NOMO-1 treated with DMSO at 0.1 percent for 48 hours (cell line): Measurements from ENCODE around the gene NDUFB7.
A peak's percentile ranks its signal among the peaks of the same experiment; 100 is the strongest.
"Not testable (repeated sequence)": the region's sequence is repeated elsewhere in the genome, so short reads cannot be mapped to it uniquely, and the experiment has no call there.

Source experiments
- DNase-seq: peaks from one replicate; lab custom pipeline; 2025; ENCODE audit not compliant: unreplicated experiment; lab: John Stamatoyannopoulos, UW

NDUFB7 gene

GRCh38 chr19:14554382-14554812 is 17.5 kb downstream of the NDUFB7 start:
- no peak for DNase-seq

- DNase-seq = no peak
Observed at GRCh38 chr19:14553939-14554243, 18.0 kb downstream of the NDUFB7 start.

- no peak for DNase-seq
Observed at GRCh38 chr19:14553042-14553938, 18.6 kb downstream of the NDUFB7 start.

GRCh38 chr19:14552006-14552360 is 19.9 kb downstream of the NDUFB7 start:
- DNase-seq = not testable (repeated sequence)

- peak; percentile 97 for DNase-seq
Observed at GRCh38 chr19:14551134-14552005, 20.5 kb downstream of the NDUFB7 start.

GRCh38 chr19:14550201-14550754 is 21.6 kb downstream of the NDUFB7 start:
- DNase-seq = no peak

GRCh38 chr19:14545716-14546082 is 26.2 kb downstream of the NDUFB7 start:
- DNase-seq = no peak

GRCh38 chr19:14544977-14545715 is 26.7 kb downstream of the NDUFB7 start:
- DNase-seq = no peak

GRCh38 chr19:14544047-14544446 is 27.8 kb downstream of the NDUFB7 start:
- no peak for DNase-seq

- DNase-seq = peak; percentile 15
Observed at GRCh38 chr19:14542711-14543328, 29.0 kb downstream of the NDUFB7 start.

- not testable (repeated sequence) for DNase-seq
Observed at GRCh38 chr19:14541979-14542378, 29.9 kb downstream of the NDUFB7 start.

GRCh38 chr19:14540741-14541525 is 30.9 kb downstream of the NDUFB7 start:
- DNase-seq = peak; percentile 77

- DNase-seq = no peak
Observed at GRCh38 chr19:14536926-14537692, 34.8 kb downstream of the NDUFB7 start.

- DNase-seq = no peak
Observed at GRCh38 chr19:14533450-14533849, 38.4 kb downstream of the NDUFB7 start.

- DNase-seq = peak; percentile 40
Observed at GRCh38 chr19:14530506-14530905, 41.4 kb downstream of the NDUFB7 start.

- peak; percentile 44 for DNase-seq
Observed at GRCh38 chr19:14530005-14530348, 41.9 kb downstream of the NDUFB7 start.

GRCh38 chr19:14529254-14530004 is 42.4 kb downstream of the NDUFB7 start, which contains the start of gene TECR:
TSS of gene TECR (plus strand) at chr19:14529594. CDS start at chr19:14529697, 103 bp downstream.
- DNase-seq = peak; percentile 99
